SJSA1 (cell line): ENCODE measurements around the gene WDR90. TPM values are rescaled to one million over a fixed set of nuclear protein-coding genes. Genes with fewer than 3 reads are reported as not detected.
"Not testable (repeated sequence)": the region's sequence is repeated elsewhere in the genome, so short reads cannot be mapped to it uniquely, and the experiment has no call there.

Experiments
- DNase-seq, 2 experiments: peaks; one replicate each; pipeline ENCODE4 v3.0.0-alpha.2; 2015 to 2020; ENCODE audit warnings: low spot score in 2 of 2, low read depth in 1 of 2
- H3K27ac ChIP-seq: fragments of 250-450 bp; sonication (Bioruptor Pico); 2 replicates; pipeline ENCODE4 v1.5.1; 2020; ENCODE audit warnings: mild to moderate bottlenecking, moderate library complexity
- H3K27me3 ChIP-seq: fragments of 250-450 bp; sonication (Bioruptor Pico); replicated peaks from 2 replicates; pipeline ENCODE4 v1.5.1; 2020; ENCODE audit warnings: mild to moderate bottlenecking, moderate library complexity
- H3K36me3 ChIP-seq: fragments of 250-450 bp; sonication (Bioruptor Pico); 2 replicates; pipeline ENCODE4 v1.5.1; 2020; ENCODE audit warnings: mild to moderate bottlenecking
- H3K4me1 ChIP-seq: fragments of 250-450 bp; sonication (Bioruptor Pico); replicated peaks from 2 replicates; pipeline ENCODE4 v1.6.1; 2021; ENCODE audit warnings: mild to moderate bottlenecking
- H3K4me3 ChIP-seq: fragments of 250-450 bp; sonication (Bioruptor Pico); 2 replicates; pipeline ENCODE4 v1.5.1; 2020; ENCODE audit warnings: mild to moderate bottlenecking
- H3K9me3 ChIP-seq: fragments of 250-450 bp; sonication (Bioruptor Pico); replicated peaks from 2 replicates; pipeline ENCODE4 v1.5.1; 2020; ENCODE audit warnings: mild to moderate bottlenecking
- total RNA-seq: library from RNA; depleted of rRNA; stranded (reverse); fragments of >200 nt; shearing (Covaris generic); gene quantifications from 2 replicates; pipeline ENCODE4 v1.2.3, GENCODE V29; 2014

The WDR90 gene
- total RNA-seq, 1 experiment from 2014 or later: 12.1 TPM

DNA sequence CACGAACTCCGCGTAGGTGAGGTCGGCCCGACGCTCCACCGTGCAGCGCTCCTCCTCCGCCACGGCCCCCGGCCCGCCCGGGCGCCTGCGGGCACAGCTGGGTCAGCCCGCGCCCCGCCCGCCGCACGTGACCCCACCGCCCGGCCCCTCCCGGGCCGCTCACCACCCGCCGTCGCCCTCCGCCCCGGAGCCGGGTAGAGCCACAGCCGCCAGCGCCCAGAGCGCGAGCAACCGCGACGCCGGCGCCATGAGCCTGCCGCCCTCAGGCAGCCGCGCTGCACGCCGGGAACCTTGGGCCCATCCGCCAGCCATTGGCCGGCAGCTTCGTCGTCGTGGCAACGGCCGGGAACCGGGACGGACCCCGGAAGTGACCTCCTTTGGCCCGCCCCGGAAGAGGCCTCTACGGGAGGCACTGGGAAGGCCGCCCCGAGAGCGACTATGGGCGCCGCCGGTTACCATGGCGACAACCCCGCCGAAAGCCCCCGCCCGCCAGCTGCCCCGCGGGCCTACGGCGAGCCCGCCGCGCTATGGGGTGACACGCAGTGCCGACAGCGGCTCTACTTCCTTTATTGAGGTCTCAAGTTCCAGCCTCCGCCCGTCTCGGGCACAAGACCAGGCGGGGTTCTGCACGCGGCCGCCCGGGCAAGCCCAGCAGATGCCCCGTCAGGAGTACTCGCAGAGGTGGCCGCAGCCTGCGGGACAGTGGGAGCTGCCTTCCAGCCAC, 35.1 kb downstream of the WDR90 start, which contains the start of gene JMJD8:
TSS of gene JMJD8 (minus strand) at position 264 of the 724 bp plus-strand sequence. CDS start at position 249, 15 bp downstream.
- Histone ChIP-seq H3K27me3 (no peaks in the 10 kb centered on the region), H3K4me3 (peak within 1 kb of the TSS; percentile 50), H3K9me3 (peaks cover 5% of the 10 kb centered on the region), H3K27ac (peak within 1 kb of the TSS; percentile 29; the same call in 1 of the 2 replicates), H3K4me1 (peaks cover 44% of the 10 kb centered on the region), H3K36me3 (peaks cover 78% of the 10 kb centered on the region)
- DNase-seq: peak; percentile 77 to 94

DNA sequence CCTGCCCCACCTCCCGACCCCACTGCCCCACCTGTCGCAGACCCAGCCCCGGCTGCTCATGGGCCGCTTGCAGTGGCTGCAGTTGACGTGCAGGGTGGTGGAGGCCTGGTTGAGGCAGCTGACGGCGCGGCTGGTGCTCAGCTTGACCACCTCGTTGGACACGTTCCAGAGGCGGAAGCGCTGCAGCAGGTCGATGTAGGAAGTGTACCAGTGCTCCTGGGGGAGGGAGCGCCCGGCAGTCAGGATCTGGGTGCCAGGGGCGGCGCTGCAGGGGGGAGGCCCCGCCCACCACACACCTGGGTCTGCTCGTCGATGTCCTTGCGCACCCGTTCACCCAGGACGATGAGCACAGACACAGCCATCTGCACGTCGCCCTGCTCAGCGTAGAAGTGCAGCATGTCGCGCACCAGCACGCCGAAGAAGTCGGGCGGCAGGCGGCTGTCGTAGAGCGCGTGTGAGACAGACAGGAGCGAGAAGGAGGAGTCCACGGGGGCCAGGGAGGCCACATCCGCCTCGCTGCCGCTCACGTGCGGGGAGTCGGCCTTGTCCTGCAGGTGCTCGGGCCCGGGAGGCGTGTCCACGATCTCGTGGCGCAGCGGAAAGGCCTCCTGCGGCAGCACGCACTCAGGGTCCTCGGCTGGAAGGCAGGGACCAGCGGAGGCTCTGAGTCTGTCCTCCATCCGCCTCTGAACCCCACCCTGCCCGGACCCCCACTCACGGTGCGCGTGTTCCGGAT, 36.0 kb downstream of the WDR90 start:
- Histone ChIP-seq H3K4me1 (peaks cover 43% of the 10 kb centered on the region), H3K36me3 (peaks cover 76% of the 10 kb centered on the region), H3K9me3 (peaks cover 4% of the 10 kb centered on the region), H3K27me3 (no peaks in the 10 kb centered on the region), H3K4me3 (no peak overlapping the region), H3K27ac (no peak overlapping the region)
- no peak for DNase-seq

DNA sequence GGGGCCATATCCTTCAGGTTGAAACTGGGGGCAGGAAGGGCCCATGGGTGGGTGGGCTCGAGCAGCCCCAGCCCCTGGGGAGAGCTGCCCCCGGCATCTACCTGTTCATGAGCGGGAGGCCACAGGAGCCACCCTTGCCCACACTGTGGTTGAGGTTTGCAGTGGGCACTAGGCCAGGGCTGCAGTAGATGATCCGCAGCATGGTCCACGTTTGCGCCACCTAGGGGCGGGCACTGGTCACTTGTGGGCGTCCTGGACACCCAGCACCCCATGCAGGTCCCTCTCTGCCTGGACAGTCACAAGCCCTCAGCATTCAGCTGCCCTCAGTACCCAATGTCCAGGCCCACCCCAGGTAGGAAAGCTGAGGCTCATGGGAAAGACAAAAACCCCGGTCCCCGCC, 36.8 kb downstream of the WDR90 start:
- H3K27me3 ChIP-seq: no peaks in the 10 kb centered on the region
- H3K36me3 ChIP-seq: peaks cover 69% of the 10 kb centered on the region

DNA sequence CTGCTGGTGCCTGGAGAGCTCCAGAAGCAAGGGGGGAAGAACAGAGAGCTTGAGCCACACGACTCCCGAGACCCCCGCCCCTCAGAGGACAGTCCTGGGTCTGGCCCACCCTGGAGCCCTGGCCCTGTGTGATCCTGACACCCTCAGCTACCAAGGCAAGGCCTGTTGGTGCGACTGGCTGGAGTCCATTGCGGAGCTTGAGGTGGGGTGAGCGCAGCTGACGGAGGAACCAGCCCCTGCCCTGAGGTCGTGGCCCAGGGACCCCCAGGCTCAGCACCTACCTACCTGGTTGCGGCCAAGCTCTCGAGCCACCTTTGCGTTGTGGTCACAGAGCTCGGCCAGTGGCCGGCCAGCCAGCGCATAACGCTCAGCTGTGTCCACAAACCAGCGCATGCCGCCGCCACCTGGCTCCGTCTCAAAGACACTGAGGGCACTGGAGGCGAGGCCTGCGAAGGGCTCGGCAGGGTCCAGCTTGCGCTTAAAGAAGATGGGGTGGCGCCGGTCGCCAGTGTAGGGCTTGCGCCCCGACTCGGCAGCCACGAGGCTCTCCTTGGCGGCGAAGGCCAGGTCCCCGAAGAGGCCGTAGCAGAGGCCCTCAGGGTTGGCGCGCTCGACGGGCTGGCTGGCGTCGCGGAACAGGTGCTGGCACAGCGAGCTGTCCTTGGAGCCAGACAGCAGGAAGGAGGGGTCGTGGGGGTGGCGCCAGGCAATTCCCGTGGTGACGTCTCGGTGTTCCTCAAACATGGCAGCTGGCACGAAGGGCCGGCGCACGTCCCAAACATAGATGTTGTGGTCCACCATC, 37.5 kb downstream of the WDR90 start:
- peaks cover 35% of the 10 kb centered on the region for H3K4me1 ChIP-seq

More for the DNA sequence above, 36.8 kb downstream of the WDR90 start:
- H3K27ac ChIP-seq: no peak overlapping the region
- no peaks in the 10 kb centered on the region; the same call in none of the 2 replicates for H3K9me3 ChIP-seq
- no peak overlapping the region for H3K4me3 ChIP-seq
- peak; percentile 41 to 81 for DNase-seq
- H3K4me1 ChIP-seq: peaks cover 42% of the 10 kb centered on the region

DNA sequence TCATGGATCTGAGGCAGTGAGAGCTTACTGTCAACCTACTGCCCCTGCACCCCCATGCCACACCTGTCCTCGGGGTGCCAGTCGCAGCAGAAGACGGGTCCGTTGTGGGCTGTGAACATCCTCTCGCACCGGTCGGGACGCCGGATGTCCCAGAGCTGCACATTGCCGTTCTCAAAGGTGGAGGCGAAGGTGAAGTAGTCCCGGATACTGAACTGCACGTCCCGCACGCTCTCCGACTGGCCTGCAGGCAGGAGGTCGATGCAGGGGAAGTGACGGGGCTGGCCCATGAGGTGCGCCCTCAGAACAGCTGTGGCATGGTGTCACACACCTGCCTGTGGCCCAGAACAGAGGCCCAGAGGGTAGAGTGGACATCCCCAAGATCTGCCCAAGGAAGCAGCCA, 38.3 kb downstream of the WDR90 start:
- Histone ChIP-seq H3K9me3 (no peaks in the 10 kb centered on the region; the same call in none of the 2 replicates), H3K27me3 (peaks cover 14% of the 10 kb centered on the region), H3K4me3 (no peak overlapping the region), H3K27ac (no peak overlapping the region), H3K4me1 (peaks cover 29% of the 10 kb centered on the region), H3K36me3 (peaks cover 54% of the 10 kb centered on the region)
- DNase-seq: no peak

More for the DNA sequence above, 37.5 kb downstream of the WDR90 start:
- Histone ChIP-seq H3K9me3 (no peaks in the 10 kb centered on the region; the same call in none of the 2 replicates), H3K27ac (no peak overlapping the region), H3K27me3 (peaks cover 6% of the 10 kb centered on the region), H3K36me3 (peaks cover 62% of the 10 kb centered on the region), H3K4me3 (no peak overlapping the region)
- DNase-seq: no peak

DNA sequence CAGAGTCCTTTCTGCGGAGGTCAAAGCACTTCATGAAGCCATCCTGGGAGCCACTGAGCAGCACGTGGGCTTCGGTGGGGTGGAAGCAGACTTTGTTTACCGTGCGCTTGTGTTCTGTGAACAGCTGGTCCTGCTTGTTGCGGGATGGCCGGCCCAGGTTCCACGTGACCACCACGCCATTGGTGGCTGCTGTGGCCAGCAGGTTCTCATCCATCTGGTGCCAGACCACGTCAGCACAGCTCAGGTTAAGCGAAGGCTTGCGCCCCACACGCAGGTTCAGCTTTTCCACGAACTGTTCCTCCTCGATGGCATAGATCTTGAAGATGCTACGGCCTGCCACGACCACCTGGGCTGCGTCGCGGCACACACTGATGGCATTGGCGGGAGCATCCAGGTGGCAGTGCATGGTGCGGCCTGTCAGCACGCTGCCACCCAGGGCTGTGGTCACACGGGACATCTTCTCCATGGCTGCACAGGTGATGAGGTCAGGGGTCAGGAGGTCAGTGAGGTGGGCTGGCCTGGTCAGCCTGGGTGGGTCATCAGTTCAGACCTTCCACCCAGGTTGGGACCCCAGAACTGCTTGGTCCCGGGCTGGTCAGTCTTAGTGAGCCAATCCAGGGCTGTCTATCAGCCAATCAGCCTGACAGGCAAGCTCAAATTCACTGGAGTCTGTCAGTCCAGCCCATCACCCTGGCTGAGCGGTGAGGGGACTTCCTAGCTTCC, 40.2 kb downstream of the WDR90 start:
- H3K27me3 ChIP-seq: peaks cover 33% of the 10 kb centered on the region
- H3K36me3 ChIP-seq: peaks cover 35% of the 10 kb centered on the region
- H3K4me1 ChIP-seq: peaks cover 17% of the 10 kb centered on the region
- H3K27ac ChIP-seq: peak overlapping the region; percentile 36; the same call in 1 of the 2 replicates
- H3K4me3 ChIP-seq: peak overlapping the region; percentile 71
- H3K9me3 ChIP-seq: no peaks in the 10 kb centered on the region
- no peak for DNase-seq

DNA sequence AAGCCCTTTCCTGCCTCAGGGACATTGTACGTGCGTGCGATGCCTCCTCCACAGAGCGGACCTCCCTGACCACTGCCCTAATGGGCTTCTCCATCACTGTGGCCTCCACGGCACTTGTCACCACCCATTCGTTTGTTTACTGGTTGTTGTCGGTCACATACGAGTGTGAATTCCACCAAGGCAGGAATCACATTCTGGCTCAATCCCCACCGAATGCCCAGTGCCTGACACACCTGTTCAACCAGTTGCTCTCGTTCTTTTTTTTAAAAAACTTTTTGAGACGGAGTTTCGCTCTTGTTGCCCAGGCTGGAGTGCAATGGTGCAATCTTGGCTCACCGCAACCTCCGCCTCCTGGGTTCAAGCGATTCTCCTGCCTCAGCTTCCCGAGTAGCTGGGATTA, 42.1 kb downstream of the WDR90 start:
- Histone ChIP-seq H3K36me3 (peaks cover 19% of the 10 kb centered on the region), H3K4me1 (peaks cover 14% of the 10 kb centered on the region), H3K27me3 (peaks cover 50% of the 10 kb centered on the region)
- not testable (repeated sequence) for H3K4me3 ChIP-seq, DNase-seq, H3K27ac ChIP-seq, H3K9me3 ChIP-seq

DNA sequence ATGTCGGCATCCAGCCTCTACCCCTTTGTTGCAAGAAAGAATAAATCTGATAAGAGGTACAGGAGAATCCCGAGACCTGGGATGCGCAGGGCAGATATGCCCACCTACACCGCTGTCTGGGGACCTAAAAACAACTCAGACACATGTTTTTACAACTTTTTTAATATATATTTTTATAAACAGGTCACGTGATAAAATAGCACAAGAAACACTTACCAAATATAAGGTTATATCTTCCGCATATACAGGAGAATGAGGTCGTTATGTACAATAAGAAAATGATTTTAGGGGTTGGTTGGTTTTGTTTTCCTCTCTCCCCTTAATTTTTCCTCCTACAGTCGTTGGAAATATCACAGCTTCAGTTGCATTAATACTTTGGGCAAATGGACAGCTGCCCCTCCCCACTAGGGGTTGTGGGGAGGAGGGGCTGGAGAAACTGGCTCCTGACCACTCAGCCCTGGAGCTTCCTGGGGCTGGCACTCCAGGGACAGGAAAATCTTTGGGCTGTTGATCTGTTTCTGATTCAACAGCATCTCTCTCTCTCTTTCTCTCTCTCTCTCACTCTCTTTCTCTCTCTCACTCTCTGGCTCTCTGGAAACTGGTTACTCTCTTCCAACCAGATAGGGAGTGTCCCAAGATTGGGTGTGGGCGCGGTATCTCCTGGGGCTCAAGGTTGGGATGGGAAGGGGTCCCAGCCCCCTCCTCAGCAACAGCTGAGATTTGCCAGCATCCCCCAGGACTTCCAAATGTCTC, 43.4 kb downstream of the WDR90 start:
- H3K4me3 ChIP-seq: no peak overlapping the region
- peaks cover 52% of the 10 kb centered on the region for H3K27me3 ChIP-seq
- H3K9me3 ChIP-seq: no peaks in the 10 kb centered on the region
- peaks cover 6% of the 10 kb centered on the region; the same call in 1 of the 2 replicates for H3K36me3 ChIP-seq
- peaks cover 14% of the 10 kb centered on the region for H3K4me1 ChIP-seq
- H3K27ac ChIP-seq: no peak overlapping the region
- DNase-seq: no peak

DNA sequence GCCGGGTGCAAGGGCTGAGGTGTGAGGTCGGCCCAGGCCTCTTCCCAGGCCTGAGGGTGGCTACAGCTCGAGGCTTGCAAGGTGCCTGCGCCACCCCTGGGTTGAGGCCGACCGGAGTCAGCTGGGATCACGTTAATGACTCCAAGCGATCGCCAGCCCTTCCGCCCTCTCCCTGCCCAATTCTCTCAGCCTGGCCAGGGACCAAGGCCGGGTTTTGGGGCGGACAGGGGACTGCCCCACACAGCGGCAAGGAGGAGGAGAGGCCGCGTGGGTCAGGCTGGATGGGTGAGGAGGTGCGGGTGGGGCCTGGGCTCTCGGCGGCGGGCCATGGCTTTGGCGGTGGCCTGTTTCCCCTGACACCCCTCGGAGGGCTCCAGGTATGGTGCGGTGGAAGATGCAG, 44.2 kb downstream of the WDR90 start:
- Histone ChIP-seq H3K27ac (no peak overlapping the region), H3K4me3 (no peak overlapping the region), H3K27me3 (peaks cover 56% of the 10 kb centered on the region), H3K4me1 (peaks cover 14% of the 10 kb centered on the region), H3K36me3 (no peaks in the 10 kb centered on the region), H3K9me3 (no peaks in the 10 kb centered on the region)
- DNase-seq: no peak

DNA sequence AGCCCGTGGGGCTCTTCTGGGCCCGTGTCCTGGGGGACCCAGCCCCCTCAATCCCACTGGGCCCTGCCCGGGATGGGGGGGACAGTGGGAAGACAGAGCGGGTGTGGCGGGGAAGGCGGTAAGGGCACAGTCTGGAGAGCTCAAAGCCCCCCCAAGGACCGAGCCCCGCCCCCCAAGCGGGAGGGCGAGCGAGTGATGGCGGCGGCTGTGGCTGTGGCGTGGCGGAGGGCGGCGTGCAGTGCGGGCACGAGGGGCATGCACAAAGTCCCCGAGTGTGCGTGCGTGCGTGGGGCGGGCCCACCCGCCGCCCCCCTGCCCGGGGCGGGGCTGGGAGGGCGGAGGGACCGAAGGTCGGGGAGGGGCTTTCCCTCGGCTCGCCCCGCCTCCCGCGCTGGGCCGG, 44.6 kb downstream of the WDR90 start:
- Histone ChIP-seq H3K27ac (no peak overlapping the region), H3K27me3 (peaks cover 59% of the 10 kb centered on the region), H3K4me1 (peaks cover 14% of the 10 kb centered on the region), H3K36me3 (no peaks in the 10 kb centered on the region), H3K9me3 (no peaks in the 10 kb centered on the region), H3K4me3 (no peak overlapping the region)
- no peak for DNase-seq

DNA sequence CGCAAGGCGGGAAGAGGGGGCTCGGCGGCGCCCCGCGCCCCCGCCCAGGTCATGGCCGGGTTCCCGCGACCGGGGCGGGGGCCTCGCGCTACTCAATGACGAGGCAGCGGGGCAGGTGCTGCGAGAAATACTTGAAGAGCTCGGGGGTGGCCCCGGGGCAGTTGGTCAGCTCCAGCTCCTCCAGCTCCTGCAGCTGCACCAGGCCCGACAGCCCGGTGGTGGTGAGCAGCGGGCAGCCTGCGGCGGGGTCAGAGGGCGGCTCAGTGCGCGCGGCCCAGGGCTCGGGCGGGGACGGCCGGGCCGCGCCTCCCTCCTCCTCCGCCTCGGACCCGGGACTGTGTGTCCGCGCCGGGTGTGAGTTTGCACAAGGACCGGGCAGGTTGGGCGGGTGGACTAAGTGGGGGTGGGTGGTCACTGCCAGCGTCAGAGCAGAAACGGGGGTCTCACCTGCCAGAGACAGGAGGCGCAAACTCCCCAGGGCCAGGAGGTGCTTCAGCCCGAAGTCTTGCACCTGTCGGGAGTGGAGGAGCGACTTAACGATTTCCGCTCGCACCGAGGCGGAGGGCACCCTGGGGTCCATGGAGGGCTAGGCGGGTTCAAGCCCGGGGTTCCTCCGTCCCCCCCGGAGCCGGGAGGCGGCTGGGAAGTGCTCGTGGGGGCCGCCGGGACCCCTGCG, 45.2 kb downstream of the WDR90 start:
- H3K36me3 ChIP-seq: no peaks in the 10 kb centered on the region
- H3K4me1 ChIP-seq: peaks cover 8% of the 10 kb centered on the region
- no peaks in the 10 kb centered on the region for H3K9me3 ChIP-seq
- H3K4me3 ChIP-seq: no peak overlapping the region
- H3K27me3 ChIP-seq: peaks cover 64% of the 10 kb centered on the region
- DNase-seq: no peak
- no peak overlapping the region for H3K27ac ChIP-seq

DNA sequence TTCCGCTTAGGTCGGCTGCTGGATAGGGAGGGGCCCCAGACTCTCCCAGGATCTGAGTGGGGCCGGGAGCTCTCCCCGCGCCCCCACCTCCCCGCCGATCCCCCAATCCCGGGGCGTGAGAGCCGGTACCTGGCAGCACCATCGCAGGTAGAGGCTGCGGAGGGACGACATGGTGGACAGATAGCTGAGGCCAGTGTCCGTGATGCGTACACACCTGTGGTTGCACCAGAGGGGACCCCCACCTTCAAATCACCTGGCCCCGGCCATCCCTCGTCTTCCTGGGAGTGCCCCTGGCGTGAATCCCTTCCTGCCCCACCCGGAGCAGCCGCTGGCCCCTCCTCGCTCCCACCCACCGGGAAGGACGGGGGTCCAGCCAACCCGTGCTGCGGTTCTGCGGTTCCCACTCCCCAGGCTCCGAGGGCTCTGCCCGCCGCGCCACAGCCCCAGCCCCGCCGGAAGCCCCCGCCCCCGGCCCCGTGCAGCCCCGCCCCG, 45.7 kb downstream of the WDR90 start:
- Histone ChIP-seq H3K4me1 (peaks cover 4% of the 10 kb centered on the region), H3K27ac (no peak overlapping the region), H3K9me3 (no peaks in the 10 kb centered on the region), H3K4me3 (no peak overlapping the region), H3K36me3 (no peaks in the 10 kb centered on the region), H3K27me3 (peaks cover 70% of the 10 kb centered on the region)
- DNase-seq: no peak
